Thymus (tissue), 11 donors: ENCODE measurements around the gene CXXC1. TPM values are rescaled to one million over a fixed set of nuclear protein-coding genes. Genes with fewer than 3 reads are reported as not detected.
A peak's percentile ranks its signal among the peaks of the same experiment; 100 is the strongest.
"Not testable (repeated sequence)": the region's sequence is repeated elsewhere in the genome, so short reads cannot be mapped to it uniquely, and the experiment has no call there.

Source experiments
- DNase-seq, 9 donors: peaks; one replicate each; pipeline ENCODE4 v3.0.0-alpha.2; 2013; ENCODE audit warnings: low spot score in 9 of 9, low read depth in 6 of 9, missing footprints in 1 of 9
- H3K27ac ChIP-seq, 2 donors: one replicate each; pipeline ENCODE4 v1.5.1; 2013; ENCODE audit warnings: control low read depth in 1 of 2, low read depth in 1 of 2, low read length in 1 of 2, mild to moderate bottlenecking in 1 of 2, moderate library complexity in 1 of 2
- H3K27me3 ChIP-seq, 2 donors: one replicate each; pipeline ENCODE4 v1.5.1; 2013; ENCODE audit warnings: low read length in 1 of 2; ENCODE audit not compliant: control insufficient read depth in 2 of 2, insufficient read depth in 1 of 2
- H3K36me3 ChIP-seq, 2 donors: one replicate each; pipeline ENCODE4 v1.5.1; 2013; ENCODE audit warnings: low read length in 1 of 2, mild to moderate bottlenecking in 1 of 2, moderate library complexity in 1 of 2; ENCODE audit not compliant: control insufficient read depth in 2 of 2, insufficient read depth in 2 of 2
- H3K4me1 ChIP-seq, 2 donors: one replicate each; pipeline ENCODE4 v1.5.1; 2013; ENCODE audit warnings: low read length in 2 of 2; ENCODE audit not compliant: control insufficient read depth in 2 of 2, insufficient read depth in 2 of 2
- H3K4me3 ChIP-seq, 2 donors: one replicate each; pipeline ENCODE4 v1.5.1; 2013; ENCODE audit warnings: low read length in 2 of 2, control low read depth in 1 of 2, mild to moderate bottlenecking in 1 of 2
- H3K9me3 ChIP-seq, 2 donors: one replicate each; pipeline ENCODE4 v1.5.1; 2013; ENCODE audit warnings: low read length in 1 of 2, mild to moderate bottlenecking in 1 of 2; ENCODE audit not compliant: control insufficient read depth in 2 of 2, insufficient read depth in 1 of 2
- WGBS: extraction: QIAGEN DNeasy Blood & Tissue Kit; methylation state at CpG from one replicate; pipeline ENCODE4 v1.1.7; 2013; 5-methylcytosine and 5-hydroxymethylcytosine counted together
- polyA plus RNA-seq: library from polyadenylated mRNA; stranded (reverse); fragments of 200-250 nt; gene quantifications from one replicate; pipeline ENCODE4 v1.2.3, GENCODE V29; 2013
- total RNA-seq: library from RNA; stranded (reverse); fragments of 120-200 nt; gene quantifications from one replicate; pipeline ENCODE4 v1.2.4, GENCODE V29; 2013
- donor health status: healthy.

The CXXC1 gene
- total and polyA plus RNA-seq, 2 donors = 35.5 to 113 TPM

- Histone ChIP-seq H3K9me3 (no peaks in the 10 kb centered on the region), H3K27me3 (no peaks in the 10 kb centered on the region), H3K27ac (no peak overlapping the region), H3K4me3 (no peak overlapping the region), H3K36me3 (peaks cover 79 to 88% of the 10 kb centered on the region in 2 donors), H3K4me1 (peaks cover 0 to 2% of the 10 kb centered on the region in 2 donors)
- DNase-seq = no peak
- WGBS = 98% methylated on average over 23 of the region's 23 CpGs
These were observed 14.1 kb downstream of the CXXC1 start for GRCh38 chr18:50273203-50274043.

- DNase-seq = no peak
- peaks cover 3 to 7% of the 10 kb centered on the region in 2 donors for H3K4me1 ChIP-seq
- no peak overlapping the region for H3K27ac ChIP-seq
- H3K4me3 ChIP-seq = no peak overlapping the region
- H3K9me3 ChIP-seq = no peaks in the 10 kb centered on the region
- peaks cover 0 to 2% of the 10 kb centered on the region in 2 donors for H3K27me3 ChIP-seq
- H3K36me3 ChIP-seq = peaks cover 79 to 81% of the 10 kb centered on the region in 2 donors
- 96% methylated on average over 5 of the region's 5 CpGs for WGBS
These were observed 14.9 kb downstream of the CXXC1 start for GRCh38 chr18:50272568-50272967.

- Histone ChIP-seq H3K27me3 (peaks cover 0 to 2% of the 10 kb centered on the region in 2 donors), H3K36me3 (peaks cover 40% of the 10 kb centered on the region in 2 donors), H3K9me3 (no peaks in the 10 kb centered on the region), H3K4me1 (peaks cover 10 to 13% of the 10 kb centered on the region in 2 donors), H3K27ac (peak overlapping the region; percentile 24 to 64), H3K4me3 (peak overlapping the region; percentile 45 to 47)
- WGBS = 12% methylated on average over 56 of the region's 56 CpGs
- DNase-seq = peak in 5 of 9 donors; percentile 33 to 71 (median 55)
These were observed 19.3 kb downstream of the CXXC1 start for GRCh38 chr18:50268022-50268747.

GRCh38 chr18:50266248-50266704 lies 21.2 kb downstream of the CXXC1 start, which contains the start of gene CFAP53:
Gene CFAP53 (minus strand): TSS chr18:50266495. CDS start chr18:50266404, 91 bp downstream.
- H3K27me3 ChIP-seq = peaks cover 0 to 2% of the 10 kb centered on the region in 2 donors
- WGBS = 1% methylated on average over 37 of the region's 37 CpGs
- H3K27ac ChIP-seq = peak within 1 kb of the TSS in 1 of 2 donors; percentile 19
- peaks cover 22% of the 10 kb centered on the region in 2 donors for H3K36me3 ChIP-seq
- H3K9me3 ChIP-seq = no peaks in the 10 kb centered on the region
- peaks cover 10 to 13% of the 10 kb centered on the region in 2 donors for H3K4me1 ChIP-seq
- peak within 1 kb of the TSS; percentile 56 to 60 for H3K4me3 ChIP-seq
- DNase-seq = peak; percentile 59 to 89 (median 75)

- Histone ChIP-seq H3K4me3 (no peak overlapping the region), H3K4me1 (peaks cover 7% of the 10 kb centered on the region in 2 donors), H3K9me3 (no peaks in the 10 kb centered on the region), H3K27me3 (no peaks in the 10 kb centered on the region), H3K27ac (no peak overlapping the region), H3K36me3 (no peaks in the 10 kb centered on the region)
- DNase-seq = no peak
These were observed 24.5 kb downstream of the CXXC1 start for GRCh38 chr18:50262977-50263376.

- H3K27ac ChIP-seq = no peak overlapping the region
- H3K4me1 ChIP-seq = no peaks in the 10 kb centered on the region
- WGBS = 94% methylated on average over 3 of the region's 3 CpGs
- no peak for DNase-seq
- H3K9me3 ChIP-seq = no peaks in the 10 kb centered on the region
- no peaks in the 10 kb centered on the region for H3K27me3 ChIP-seq
- H3K36me3 ChIP-seq = no peaks in the 10 kb centered on the region
- H3K4me3 ChIP-seq = no peak overlapping the region
These were observed 36.6 kb downstream of the CXXC1 start for GRCh38 chr18:50250935-50251334.

GRCh38 chr18:50249576-50249975 lies 37.9 kb downstream of the CXXC1 start:
- Histone ChIP-seq H3K27me3 (no peaks in the 10 kb centered on the region), H3K27ac (no peak overlapping the region), H3K4me3 (no peak overlapping the region), H3K36me3 (no peaks in the 10 kb centered on the region), H3K4me1 (no peaks in the 10 kb centered on the region), H3K9me3 (no peaks in the 10 kb centered on the region)
- no peak for DNase-seq

- H3K4me1 ChIP-seq = no peaks in the 10 kb centered on the region
- DNase-seq = no peak
- H3K4me3 ChIP-seq = no peak overlapping the region
- H3K36me3 ChIP-seq = no peaks in the 10 kb centered on the region
- no peaks in the 10 kb centered on the region for H3K9me3 ChIP-seq
- no peaks in the 10 kb centered on the region for H3K27me3 ChIP-seq
- no peak overlapping the region for H3K27ac ChIP-seq
These were observed 39.9 kb downstream of the CXXC1 start for GRCh38 chr18:50247561-50247960.

GRCh38 chr18:50241768-50242167 lies 45.7 kb downstream of the CXXC1 start:
- not testable (repeated sequence) for DNase-seq, H3K27me3 ChIP-seq, H3K27ac ChIP-seq, H3K4me1 ChIP-seq, H3K36me3 ChIP-seq, H3K9me3 ChIP-seq, H3K4me3 ChIP-seq
- 96% methylated on average over 8 of the region's 8 CpGs for WGBS
